ENCODE data around the gene BBX.

DNA sequence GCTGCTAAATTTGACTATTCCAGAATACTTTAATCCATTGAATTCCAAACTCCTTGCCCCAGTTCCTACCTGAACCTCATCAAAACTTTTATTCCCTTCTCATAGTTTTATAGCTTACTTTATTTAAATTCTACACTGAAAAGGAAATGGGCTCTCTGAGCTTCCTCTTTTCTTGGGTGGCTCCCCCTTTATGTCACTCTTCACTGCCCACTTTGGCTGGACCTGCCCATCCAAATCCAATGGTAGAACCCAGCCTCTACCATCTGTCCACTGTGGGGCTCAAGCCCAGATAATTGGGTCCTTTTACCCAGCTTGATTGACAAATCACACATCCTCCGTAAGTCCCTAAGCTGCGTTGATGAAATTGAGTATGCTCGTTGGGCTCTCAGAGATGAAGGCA lies 216.5 kb downstream of the BBX start:
- TF ChIP-seq POLR2A (IDR thresholded peaks at IDR 0.05) = no peak
- TF ChIP-seq, protein P1, sequence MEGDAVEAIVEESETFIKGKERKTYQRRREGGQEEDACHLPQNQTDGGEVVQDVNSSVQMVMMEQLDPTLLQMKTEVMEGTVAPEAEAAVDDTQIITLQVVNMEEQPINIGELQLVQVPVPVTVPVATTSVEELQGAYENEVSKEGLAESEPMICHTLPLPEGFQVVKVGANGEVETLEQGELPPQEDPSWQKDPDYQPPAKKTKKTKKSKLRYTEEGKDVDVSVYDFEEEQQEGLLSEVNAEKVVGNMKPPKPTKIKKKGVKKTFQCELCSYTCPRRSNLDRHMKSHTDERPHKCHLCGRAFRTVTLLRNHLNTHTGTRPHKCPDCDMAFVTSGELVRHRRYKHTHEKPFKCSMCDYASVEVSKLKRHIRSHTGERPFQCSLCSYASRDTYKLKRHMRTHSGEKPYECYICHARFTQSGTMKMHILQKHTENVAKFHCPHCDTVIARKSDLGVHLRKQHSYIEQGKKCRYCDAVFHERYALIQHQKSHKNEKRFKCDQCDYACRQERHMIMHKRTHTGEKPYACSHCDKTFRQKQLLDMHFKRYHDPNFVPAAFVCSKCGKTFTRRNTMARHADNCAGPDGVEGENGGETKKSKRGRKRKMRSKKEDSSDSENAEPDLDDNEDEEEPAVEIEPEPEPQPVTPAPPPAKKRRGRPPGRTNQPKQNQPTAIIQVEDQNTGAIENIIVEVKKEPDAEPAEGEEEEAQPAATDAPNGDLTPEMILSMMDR (IDR thresholded peaks at IDR 0.05) = no peak
